H1 (cell line): Measurements from ENCODE around the gene CRTAC1. TPM values are rescaled to one million over a fixed set of nuclear protein-coding genes. Genes with fewer than 3 reads are reported as not detected.

ENCODE experiments used
- CTCF ChIA-PET: fragments of 300-600 bp; sonication (Branson Sonifier 250); formaldehyde crosslinking; loops from one replicate; lab custom pipeline; 2021; ENCODE audit not compliant: partially characterized antibody; lab: Charles Lee
- POLR2A ChIA-PET: fragments of 300-600 bp; sonication (Branson Sonifier 250); formaldehyde crosslinking; loops from one replicate; lab custom pipeline; 2021; ENCODE audit warnings: inconsistent platforms; ENCODE audit not compliant: partially characterized antibody; lab: Charles Lee
- DNase-seq, 2 experiments: peaks; one replicate each; pipeline versions ENCODE4 v3.0.0 to v3.0.0-alpha.2; 2010 to 2022; ENCODE audit warnings: low spot score in 2 of 2, low read depth in 1 of 2, mixed read lengths in 1 of 2
- FAIRE-seq: peaks from 2 replicates; lab custom pipeline; 2011; peaks lifted over from hg19 to GRCh38; lab: Jason Lieb, UNC
- H2AFZ ChIP-seq: 2 replicates; pipeline ENCODE4 v1.8.1; 2012; ENCODE audit warnings: low read length, inconsistent platforms
- H2AK5ac ChIP-seq: 2 replicates; pipeline ENCODE4 v1.6.1; 2013; ENCODE audit warnings: low read depth, low read length
- H2BK120ac ChIP-seq: replicated peaks from 2 replicates; pipeline ENCODE3; 2013; ENCODE audit warnings: low read depth, low read length, inconsistent platforms
- H2BK12ac ChIP-seq: 2 replicates; pipeline ENCODE4 v1.6.1; 2013; ENCODE audit warnings: low read depth, low read length
- H2BK15ac ChIP-seq: 2 replicates; pipeline ENCODE4 v1.6.1; 2013; ENCODE audit warnings: low read length
- H2BK20ac ChIP-seq: 2 replicates; pipeline ENCODE4 v1.6.1; 2013; ENCODE audit warnings: low read length
- H2BK5ac ChIP-seq: 2 replicates; pipeline ENCODE4 v1.6.1; 2013; ENCODE audit warnings: low read depth, low read length
- H3K14ac ChIP-seq: 2 replicates; pipeline ENCODE4 v1.6.1; 2013; ENCODE audit warnings: inconsistent platforms; ENCODE audit not compliant: insufficient read length
- H3K18ac ChIP-seq: 2 replicates; pipeline ENCODE4 v1.6.1; 2013; ENCODE audit warnings: low read length; ENCODE audit errors: extremely low read depth
- H3K23ac ChIP-seq: 2 replicates; pipeline ENCODE4 v1.6.1; 2013; ENCODE audit warnings: inconsistent platforms; ENCODE audit not compliant: insufficient read length
- H3K23me2 ChIP-seq: 2 replicates; pipeline ENCODE4 v1.6.1; 2013; ENCODE audit warnings: low read depth, low read length
- H3K27ac ChIP-seq: 2 replicates; pipeline ENCODE4 v1.6.1; 2011; ENCODE audit warnings: low read depth, low read length, inconsistent platforms
- H3K27me3 ChIP-seq, 4 experiments: replicated peaks in 1 of 4; 1 replicate in 1 of 4; 2 replicates in 3 of 4; pipeline versions ENCODE4 v1.6.1 to v1.8.1; 2011 to 2013; ENCODE audit warnings: low read length in 3 of 4, mild to moderate bottlenecking in 3 of 4, inconsistent platforms in 2 of 4, mixed read lengths in 2 of 4, moderate library complexity in 1 of 4; ENCODE audit not compliant: control insufficient read depth in 3 of 4, insufficient read depth in 3 of 4; ENCODE audit errors: extremely low read depth in 1 of 4
- H3K36me3 ChIP-seq, 4 experiments: 2 replicates each; pipeline versions ENCODE4 v1.6.1 to v1.8.1; 2011 to 2013; ENCODE audit warnings: mild to moderate bottlenecking in 4 of 4, low read length in 3 of 4, moderate library complexity in 2 of 4, control low read depth in 1 of 4, inconsistent platforms in 1 of 4; ENCODE audit not compliant: insufficient read depth in 4 of 4, control insufficient read depth in 2 of 4
- H3K4ac ChIP-seq: replicated peaks from 2 replicates; pipeline ENCODE3; 2013; ENCODE audit warnings: low read length, low read depth, mixed read lengths, inconsistent platforms; ENCODE audit not compliant: insufficient read length
- H3K4me1 ChIP-seq, 4 experiments: replicated peaks in 1 of 4; 1 replicate in 1 of 4; 2 replicates in 3 of 4; pipeline versions ENCODE4 v1.6.1 to v1.8.1; 2011 to 2013; ENCODE audit warnings: low read length in 3 of 4, inconsistent platforms in 2 of 4, mixed read lengths in 1 of 4; ENCODE audit not compliant: insufficient read depth in 4 of 4, control insufficient read depth in 3 of 4
- H3K4me2 ChIP-seq, 2 experiments: 2 replicates each; pipeline versions ENCODE4 v1.6.1 to v1.8.1; 2011 to 2013; ENCODE audit warnings: low read depth in 2 of 2, low read length in 2 of 2, control low read depth in 1 of 2, inconsistent platforms in 1 of 2, mild to moderate bottlenecking in 1 of 2; ENCODE audit not compliant: insufficient read depth in 1 of 2
- H3K4me3 ChIP-seq, 4 experiments: fragments of 200-600, 300-600 bp in 1 of 4; sonication (generic), shearing (Covaris generic), sonication (Bioruptor Twin) in 1 of 4; 2 replicates each; pipeline versions ENCODE4 v1.5.1 to v1.8.1; 2011 to 2016; ENCODE audit warnings: low read length in 4 of 4, low read depth in 3 of 4, control low read depth in 2 of 4, inconsistent platforms in 2 of 4, mild to moderate bottlenecking in 2 of 4, mixed read lengths in 1 of 4, moderate library complexity in 1 of 4; ENCODE audit not compliant: insufficient read depth in 2 of 4; ENCODE audit errors: extremely low read depth in 1 of 4
- H3K56ac ChIP-seq: replicated peaks from 2 replicates; pipeline ENCODE3; 2013; ENCODE audit warnings: low read depth, mild to moderate bottlenecking, mixed read lengths, low read length, inconsistent platforms; ENCODE audit not compliant: insufficient read length
- H3K79me1 ChIP-seq: 2 replicates; pipeline ENCODE4 v1.6.1; 2013; ENCODE audit warnings: low read depth, low read length, control low read depth
- H3K79me2 ChIP-seq, 2 experiments: 2 replicates each; pipeline versions ENCODE4 v1.6.1 to v1.8.1; 2012 to 2013; ENCODE audit warnings: low read length in 2 of 2, mild to moderate bottlenecking in 2 of 2, inconsistent platforms in 1 of 2; ENCODE audit not compliant: insufficient read depth in 2 of 2, control insufficient read depth in 1 of 2
- H3K9ac ChIP-seq, 4 experiments: replicated peaks in 1 of 4; 1 replicate in 1 of 4; 2 replicates in 3 of 4; pipeline versions ENCODE4 v1.6.1 to v1.8.1; 2011 to 2013; ENCODE audit warnings: low read depth in 3 of 4, low read length in 3 of 4, control low read depth in 2 of 4, mild to moderate bottlenecking in 2 of 4, moderate library complexity in 2 of 4, inconsistent platforms in 1 of 4; ENCODE audit errors: extremely low read depth in 1 of 4
- H3K9me3 ChIP-seq, 2 experiments: 2 replicates each; pipeline versions ENCODE4 v1.6.1 to v1.8.1; 2012 to 2013; ENCODE audit warnings: mild to moderate bottlenecking in 2 of 2, moderate library complexity in 2 of 2, control low read depth in 1 of 2, inconsistent platforms in 1 of 2, low read depth in 1 of 2, low read length in 1 of 2, mixed read lengths in 1 of 2; ENCODE audit not compliant: insufficient read depth in 2 of 2
- H4K20me1 ChIP-seq, 2 experiments: replicated peaks in 1 of 2; 2 replicates each; pipeline versions ENCODE3 to v1.8.1; 2011 to 2013; ENCODE audit warnings: inconsistent platforms in 2 of 2, low read length in 2 of 2, mild to moderate bottlenecking in 1 of 2; ENCODE audit not compliant: insufficient read depth in 2 of 2, control insufficient read depth in 1 of 2
- H4K5ac ChIP-seq: 2 replicates; pipeline ENCODE4 v1.6.1; 2013; ENCODE audit warnings: low read length, low read depth, mixed read lengths, inconsistent platforms; ENCODE audit not compliant: insufficient read length
- H4K8ac ChIP-seq: 2 replicates; pipeline ENCODE4 v1.8.0; 2013; ENCODE audit warnings: mild to moderate bottlenecking, moderate library complexity, low read length, inconsistent platforms; ENCODE audit not compliant: insufficient read depth; ENCODE audit errors: extremely low read depth
- H4K91ac ChIP-seq: replicated peaks from 2 replicates; pipeline ENCODE3; 2013; ENCODE audit warnings: low read length, mixed read lengths, inconsistent platforms; ENCODE audit not compliant: insufficient read length
- CTBP2 ChIP-seq: IDR thresholded peaks from 2 replicates; pipeline ENCODE4 v1.7.0; 2011; ENCODE audit warnings: borderline replicate concordance, mild to moderate bottlenecking, moderate library complexity, mixed read lengths, low read length; ENCODE audit not compliant: insufficient read depth, insufficient read length
- HDAC2 ChIP-seq, 2 experiments: fragments of 300-600 bp in 1 of 2; sonication (generic) in 1 of 2; IDR thresholded peaks; 2 replicates each; pipeline ENCODE4 v1.6.1; 2011 to 2012; ENCODE audit warnings: low read depth in 2 of 2, low read length in 2 of 2, mild to moderate bottlenecking in 2 of 2, moderate library complexity in 2 of 2, borderline replicate concordance in 1 of 2, inconsistent platforms in 1 of 2
- KDM4A ChIP-seq: IDR thresholded peaks from one replicate; pipeline ENCODE4 v1.7.1; 2012; ENCODE audit warnings: low read depth, mild to moderate bottlenecking, moderate library complexity, low read length, inconsistent platforms; ENCODE audit not compliant: severe bottlenecking
- NANOG ChIP-seq: IDR thresholded peaks from 2 replicates; pipeline ENCODE4 v1.6.1; 2011; ENCODE audit warnings: low read length, low read depth, mild to moderate bottlenecking, inconsistent platforms; ENCODE audit not compliant: insufficient read depth, poor library complexity, severe bottlenecking
- POLR2AphosphoS5 ChIP-seq: IDR thresholded peaks from 2 replicates; pipeline ENCODE4 v1.6.1; 2011; ENCODE audit warnings: low read depth, low read length
- SIN3A ChIP-seq, 2 experiments: IDR thresholded peaks in 1 of 2; conservative IDR thresholded peaks in 1 of 2; 2 replicates each; pipeline ENCODE4 v1.6.1; 2011 to 2012; ENCODE audit warnings: low read length in 2 of 2, improper control_type of control experiment in 1 of 2, low read depth in 1 of 2, mild to moderate bottlenecking in 1 of 2
- SIRT6 ChIP-seq: IDR thresholded peaks from one replicate; pipeline ENCODE4 v1.7.1; 2012; ENCODE audit warnings: low read length, inconsistent platforms
- TBP ChIP-seq: IDR thresholded peaks from 2 replicates; pipeline ENCODE4 v1.6.1; 2011; ENCODE audit warnings: low read depth, low read length, improper control_type of control experiment
- WGBS, 2 experiments: shearing (Covaris generic) in 1 of 2; methylation state at CpG; one replicate each; pipeline versions ENCODE4 v1.1.6 to v1.1.7; 2013 to 2015; ENCODE audit warnings: low lambda C conversion rate in 2 of 2, mixed read lengths in 2 of 2, inconsistent platforms in 1 of 2, low coverage in 1 of 2, missing lambda C conversion rate in 1 of 2; ENCODE audit not compliant: insufficient replicate concordance in 2 of 2, insufficient coverage in 1 of 2, insufficient read length in 1 of 2; ENCODE audit errors: extremely low coverage in 1 of 2, missing lambda C conversion rate in 1 of 2; 5-methylcytosine and 5-hydroxymethylcytosine counted together
- polyA plus RNA-seq, 7 experiments: library from polyadenylated mRNA; depleted of rRNA in 3 of 7; stranded (reverse) in 5 of 7; unstranded in 2 of 7; fragments of >200 nt in 5 of 7; fragments of 200-250 nt in 2 of 7; gene quantifications; 1 replicate in 5 of 7; 2 replicates in 1 of 7; 4 replicates in 1 of 7; pipeline versions ENCODE4 v1.2.1 to v1.2.3, GENCODE V29; 2011 to 2013; ENCODE audit warnings: missing spikeins in 2 of 7, mixed read lengths in 2 of 7
- total RNA-seq: library from RNA; stranded (reverse); fragmentation: NEBNext Ultra II Directional; extraction: Animal tissue kit (Norgen Biotek cat#: 25700); gene quantifications from 2 replicates; pipeline ENCODE4 v1.2.1, GENCODE V29; 2021
- TF ChIP-seq, protein P1 (sequence below), 3 experiments: IDR thresholded peaks; 1 replicate in 2 of 3; 2 replicates in 1 of 3; pipeline versions ENCODE4 v1.5.1 to v1.6.1; 2011; ENCODE audit warnings: low read length in 3 of 3, mild to moderate bottlenecking in 3 of 3, inconsistent platforms in 2 of 3, low read depth in 1 of 3, moderate library complexity in 1 of 3; ENCODE audit not compliant: insufficient read depth in 1 of 3; ENCODE audit errors: control extremely low read depth in 1 of 3
- TF ChIP-seq, protein P2 (sequence below): IDR thresholded peaks from 2 replicates; pipeline ENCODE4 v1.6.1; 2011; ENCODE audit warnings: low read depth, mild to moderate bottlenecking, low read length; ENCODE audit not compliant: insufficient read depth

CRTAC1 gene
- total and polyA plus RNA-seq, 2 of the 8 experiments (the other 6 are each of a cell fraction or from before 2014, with no cell fraction given): 0.91 to 1.2 TPM

DNA sequence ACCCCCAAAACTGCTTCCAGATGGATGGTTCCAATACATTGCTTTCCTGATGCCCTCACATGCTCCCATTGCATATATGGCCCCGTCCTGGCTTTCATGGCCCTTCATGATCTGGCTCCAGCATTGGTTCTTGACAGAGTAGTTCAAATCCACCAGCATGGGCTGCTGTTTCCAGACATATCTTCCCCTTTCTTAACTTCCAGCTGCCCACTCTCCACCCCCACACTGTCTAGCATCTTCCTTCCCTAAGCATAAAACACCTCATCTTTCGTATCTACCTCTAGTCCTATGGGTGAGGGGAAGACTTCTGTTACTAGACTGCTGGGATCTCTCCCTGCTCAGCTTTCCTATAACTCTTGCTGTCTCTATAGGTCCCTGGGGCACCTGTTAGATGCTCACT, 194.0 kb downstream of the CRTAC1 start:
- H3K4me2 ChIP-seq: no peak overlapping the region
- no peak overlapping the region for H2AFZ ChIP-seq
- H2BK15ac ChIP-seq: no peak overlapping the region
- H3K79me2 ChIP-seq: no peaks in the 10 kb centered on the region
- H3K18ac ChIP-seq: no peak overlapping the region
- H3K79me1 ChIP-seq: no peaks in the 10 kb centered on the region
- H3K14ac ChIP-seq: no peak overlapping the region
- H2AK5ac ChIP-seq: no peak overlapping the region
- H4K5ac ChIP-seq: no peak overlapping the region
- H2BK12ac ChIP-seq: no peak overlapping the region
- 77% methylated on average over 2 of the region's 2 CpGs; no CpG with 5 or more reads in 1 of the 2 experiments for WGBS, 2 experiments
- H4K91ac ChIP-seq: no peak overlapping the region
- no peak overlapping the region for H3K23ac ChIP-seq
- CTCF ChIA-PET: no interaction called here
- no peaks in the 10 kb centered on the region; the same call in 1 of the 2 replicates for H3K23me2 ChIP-seq
- POLR2A ChIA-PET: interaction anchor here (1.7 kb wide), 1 partner anchor 13 kb away, joined by 3 read pairs; the partner anchor contains the start of gene GOLGA7B
- no peak overlapping the region for H2BK120ac ChIP-seq
- no peak overlapping the region for H3K9ac ChIP-seq
- H3K9me3 ChIP-seq: peaks cover 0 to 12% of the 10 kb centered on the region in 2 experiments; a peak in 2 of 4 replicates
- H4K8ac ChIP-seq: no peak overlapping the region
- H3K36me3 ChIP-seq: no peaks in the 10 kb centered on the region
- DNase-seq: no peak
- no peak overlapping the region for H2BK20ac ChIP-seq
- no peak overlapping the region for H2BK5ac ChIP-seq
- no peak overlapping the region for H3K4me3 ChIP-seq
- no peak for FAIRE-seq
- H3K27me3 ChIP-seq: no peaks in the 10 kb centered on the region
- H3K27ac ChIP-seq: no peak overlapping the region
- no peaks in the 10 kb centered on the region for H4K20me1 ChIP-seq
- H3K4me1 ChIP-seq: no peaks in the 10 kb centered on the region
- no peak overlapping the region for H3K56ac ChIP-seq
- H3K4ac ChIP-seq: no peak overlapping the region
- TF ChIP-seq KDM4A: no peak
- TF ChIP-seq SIN3A (conservative IDR thresholded peaks at IDR 0.05 in 1 of 2, IDR thresholded peaks at IDR 0.05 in 1 of 2; ENCODE audit: low read depth in 1 of 2, low read length in 2 of 2): no peak
- TF ChIP-seq SIRT6: no peak
- TF ChIP-seq, protein P1, sequence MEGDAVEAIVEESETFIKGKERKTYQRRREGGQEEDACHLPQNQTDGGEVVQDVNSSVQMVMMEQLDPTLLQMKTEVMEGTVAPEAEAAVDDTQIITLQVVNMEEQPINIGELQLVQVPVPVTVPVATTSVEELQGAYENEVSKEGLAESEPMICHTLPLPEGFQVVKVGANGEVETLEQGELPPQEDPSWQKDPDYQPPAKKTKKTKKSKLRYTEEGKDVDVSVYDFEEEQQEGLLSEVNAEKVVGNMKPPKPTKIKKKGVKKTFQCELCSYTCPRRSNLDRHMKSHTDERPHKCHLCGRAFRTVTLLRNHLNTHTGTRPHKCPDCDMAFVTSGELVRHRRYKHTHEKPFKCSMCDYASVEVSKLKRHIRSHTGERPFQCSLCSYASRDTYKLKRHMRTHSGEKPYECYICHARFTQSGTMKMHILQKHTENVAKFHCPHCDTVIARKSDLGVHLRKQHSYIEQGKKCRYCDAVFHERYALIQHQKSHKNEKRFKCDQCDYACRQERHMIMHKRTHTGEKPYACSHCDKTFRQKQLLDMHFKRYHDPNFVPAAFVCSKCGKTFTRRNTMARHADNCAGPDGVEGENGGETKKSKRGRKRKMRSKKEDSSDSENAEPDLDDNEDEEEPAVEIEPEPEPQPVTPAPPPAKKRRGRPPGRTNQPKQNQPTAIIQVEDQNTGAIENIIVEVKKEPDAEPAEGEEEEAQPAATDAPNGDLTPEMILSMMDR (IDR thresholded peaks at IDR 0.05; ENCODE audit: control extremely low read depth in 1 of 3, insufficient read depth in 1 of 3, low read depth in 1 of 3, low read length in 3 of 3): no peak
- TF ChIP-seq NANOG: no peak
- TF ChIP-seq, protein P2, sequence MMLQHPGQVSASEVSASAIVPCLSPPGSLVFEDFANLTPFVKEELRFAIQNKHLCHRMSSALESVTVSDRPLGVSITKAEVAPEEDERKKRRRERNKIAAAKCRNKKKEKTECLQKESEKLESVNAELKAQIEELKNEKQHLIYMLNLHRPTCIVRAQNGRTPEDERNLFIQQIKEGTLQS: no peak
- TF ChIP-seq CTBP2: no peak
- no peak for TF ChIP-seq HDAC2 (IDR thresholded peaks at IDR 0.05; ENCODE audit: borderline replicate concordance in 1 of 2, low read depth in 2 of 2, low read length in 2 of 2)
- no peak for TF ChIP-seq TBP
- TF ChIP-seq POLR2AphosphoS5: no peak
